NB4 (cell line): ENCODE measurements around the gene CD2BP2.

Source experiments
- CTCF ChIP-seq: IDR thresholded peaks from one replicate; pipeline ENCODE4 v1.5.1; 2012; ENCODE audit warnings: low read depth, low read length
- MAX ChIP-seq: IDR thresholded peaks from 2 replicates; pipeline ENCODE4 v1.6.1; 2011; ENCODE audit warnings: low read depth, low read length
- POLR2A ChIP-seq: IDR thresholded peaks from 2 replicates; pipeline ENCODE4 v1.6.1; 2011; ENCODE audit warnings: mild to moderate bottlenecking; ENCODE audit not compliant: insufficient read length; ENCODE audit errors: extremely low read depth

- TF ChIP-seq MAX (no peak), POLR2A (no peak), CTCF (no peak)
Measured at GRCh38 chr16:30342751-30343490, 12.2 kb downstream of the CD2BP2 start.
